Measurements from ENCODE around the gene DEPDC1B. TPM values are rescaled to one million over a fixed set of nuclear protein-coding genes. Genes with fewer than 3 reads are reported as not detected.
"Not testable (repeated sequence)": the region's sequence is repeated elsewhere in the genome, so short reads cannot be mapped to it uniquely, and the experiment has no call there.

The DEPDC1B gene
- total RNA-seq, 4 donors from 2014 or later, result 8.2 TPM; not detected in 3

- Histone ChIP-seq H3K4me1 (no peaks in the 10 kb centered on the region), H3K4me3 (no peak overlapping the region), H3K9me3 (no peaks in the 10 kb centered on the region), H3K27me3 (no peaks in the 10 kb centered on the region), H3K36me3 (no peaks in the 10 kb centered on the region), H3K27ac (no peak overlapping the region)
- no peak for DNase-seq
- intact Hi-C loops (cut with DNase I; ENCODE audit: low total_unique reads), result no loop called here
- no peak for TF ChIP-seq CTCF (IDR thresholded peaks at IDR 0.05)
- no peak for TF ChIP-seq POLR2A (IDR thresholded peaks at IDR 0.05)
Measured at GRCh38 chr5:60718166-60718892, 18.4 kb upstream of the DEPDC1B start.

- DNase-seq; H3K36me3 ChIP-seq; H3K9me3 ChIP-seq; H3K27me3 ChIP-seq; intact Hi-C loops (cut with DNase I; ENCODE audit: low total_unique reads); H3K4me3 ChIP-seq; H3K27ac ChIP-seq; H3K4me1 ChIP-seq: not testable (repeated sequence)
Measured at GRCh38 chr5:60715201-60715928, 15.4 kb upstream of the DEPDC1B start.

GRCh38 chr5:60712950-60713349 is 13.0 kb upstream of the DEPDC1B start:
- H3K27ac ChIP-seq, result no peak overlapping the region
- TF ChIP-seq CTCF (IDR thresholded peaks at IDR 0.05) (no peak), POLR2A (IDR thresholded peaks at IDR 0.05) (no peak)
- H3K4me1 ChIP-seq, result no peaks in the 10 kb centered on the region
- H3K4me3 ChIP-seq, result no peak overlapping the region
- no peak for DNase-seq
- intact Hi-C loops (cut with DNase I; ENCODE audit: low total_unique reads), result no loop called here
- H3K27me3 ChIP-seq, result no peaks in the 10 kb centered on the region
- no peaks in the 10 kb centered on the region for H3K36me3 ChIP-seq
- H3K9me3 ChIP-seq, result no peaks in the 10 kb centered on the region

DNA sequence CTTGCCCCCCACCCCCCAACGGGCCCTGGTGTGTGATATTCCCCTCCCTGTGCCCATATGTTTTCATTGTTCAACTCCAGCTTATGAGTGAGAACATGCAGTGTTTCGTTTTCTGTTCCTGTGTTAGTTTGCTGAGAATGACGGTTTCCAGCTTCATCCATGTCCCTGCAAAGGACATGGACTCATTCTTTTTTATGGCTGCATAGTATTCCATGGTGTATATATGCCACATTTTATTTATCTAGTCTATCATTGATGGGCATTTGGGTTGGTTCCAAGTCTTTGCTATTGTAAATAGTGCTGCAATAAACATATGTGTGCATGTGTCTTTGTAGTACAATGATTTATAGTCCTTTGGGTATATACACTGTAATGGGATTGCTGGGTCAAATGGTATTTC is 11.9 kb upstream of the DEPDC1B start:
- H3K36me3 ChIP-seq; H3K27ac ChIP-seq; H3K9me3 ChIP-seq; DNase-seq; H3K4me3 ChIP-seq; H3K27me3 ChIP-seq; intact Hi-C loops (cut with DNase I; ENCODE audit: low total_unique reads); H3K4me1 ChIP-seq: not testable (repeated sequence)

DNA sequence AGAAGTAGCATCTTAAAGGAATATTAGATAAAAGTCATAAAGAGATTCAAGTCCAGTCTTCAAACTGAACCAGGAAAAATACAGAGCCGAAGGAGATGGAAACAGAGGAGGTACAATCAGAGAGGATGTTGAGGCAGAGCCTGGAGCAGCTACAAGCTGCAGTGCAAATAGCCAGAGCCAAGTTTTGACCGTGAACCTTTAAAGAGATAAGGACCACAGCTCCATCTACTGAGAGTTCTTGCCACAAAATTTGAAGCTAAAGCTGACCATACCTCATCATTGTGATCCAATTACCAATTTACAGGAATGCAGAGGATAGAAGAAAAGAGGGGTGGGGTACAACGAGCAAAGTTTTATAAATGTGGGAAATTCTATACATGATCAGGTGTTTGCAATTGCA is 10.4 kb upstream of the DEPDC1B start:
- H3K9me3 ChIP-seq, result no peaks in the 10 kb centered on the region
- no peaks in the 10 kb centered on the region for H3K4me1 ChIP-seq
- TF ChIP-seq POLR2A (IDR thresholded peaks at IDR 0.05) (no peak), CTCF (IDR thresholded peaks at IDR 0.05) (no peak)
- DNase-seq, result no peak
- H3K27me3 ChIP-seq, result no peaks in the 10 kb centered on the region
- intact Hi-C loops (cut with DNase I; ENCODE audit: low total_unique reads), result no loop called here
- H3K36me3 ChIP-seq, result no peaks in the 10 kb centered on the region
- no peak overlapping the region for H3K4me3 ChIP-seq
- no peak overlapping the region for H3K27ac ChIP-seq

- TF ChIP-seq POLR2A (IDR thresholded peaks at IDR 0.05), result no peak
- TF ChIP-seq CTCF (IDR thresholded peaks at IDR 0.05), result no peak
- intact Hi-C loops (cut with DNase I; ENCODE audit: low total_unique reads), result no loop called here
- Histone ChIP-seq H3K27me3 (no peaks in the 10 kb centered on the region), H3K4me3 (no peak overlapping the region), H3K36me3 (no peaks in the 10 kb centered on the region), H3K9me3 (no peaks in the 10 kb centered on the region), H3K4me1 (no peaks in the 10 kb centered on the region), H3K27ac (no peak overlapping the region)
- no peak for DNase-seq
Measured at GRCh38 chr5:60705144-60705543, 5.2 kb upstream of the DEPDC1B start.

Measured in uterus (tissue), 4 donors.